Adipocyte (in vitro differentiated cells): ENCODE measurements around the gene PDHB.

Experiments used
- DNase-seq: peaks from one replicate; pipeline ENCODE4 v3.0.0-alpha.2; 2015; ENCODE audit warnings: low read depth
- H3K27me3 ChIP-seq: replicated peaks from 2 replicates; pipeline ENCODE4 v1.7.0; 2013; ENCODE audit warnings: mild to moderate bottlenecking, low read length, moderate library complexity; ENCODE audit not compliant: control insufficient read depth, insufficient read depth
- H3K36me3 ChIP-seq: 2 replicates; pipeline ENCODE4 v1.7.0; 2013; ENCODE audit warnings: low read length, mild to moderate bottlenecking, moderate library complexity; ENCODE audit not compliant: control insufficient read depth, insufficient read depth, severe bottlenecking
- H3K4me1 ChIP-seq: 2 replicates; pipeline ENCODE4 v1.7.0; 2013; ENCODE audit warnings: mild to moderate bottlenecking, low read length, moderate library complexity; ENCODE audit not compliant: control insufficient read depth, insufficient read depth
- H3K4me3 ChIP-seq: 2 replicates; pipeline ENCODE4 v1.7.0; 2013; ENCODE audit warnings: mild to moderate bottlenecking, low read length, moderate library complexity
- H3K9ac ChIP-seq: 2 replicates; pipeline ENCODE4 v1.7.0; 2013; ENCODE audit warnings: mild to moderate bottlenecking, low read length, moderate library complexity
- H3K9me3 ChIP-seq: 2 replicates; pipeline ENCODE4 v1.7.0; 2013; ENCODE audit warnings: mild to moderate bottlenecking, low read length, moderate library complexity; ENCODE audit not compliant: control insufficient read depth

Gene PDHB

DNA sequence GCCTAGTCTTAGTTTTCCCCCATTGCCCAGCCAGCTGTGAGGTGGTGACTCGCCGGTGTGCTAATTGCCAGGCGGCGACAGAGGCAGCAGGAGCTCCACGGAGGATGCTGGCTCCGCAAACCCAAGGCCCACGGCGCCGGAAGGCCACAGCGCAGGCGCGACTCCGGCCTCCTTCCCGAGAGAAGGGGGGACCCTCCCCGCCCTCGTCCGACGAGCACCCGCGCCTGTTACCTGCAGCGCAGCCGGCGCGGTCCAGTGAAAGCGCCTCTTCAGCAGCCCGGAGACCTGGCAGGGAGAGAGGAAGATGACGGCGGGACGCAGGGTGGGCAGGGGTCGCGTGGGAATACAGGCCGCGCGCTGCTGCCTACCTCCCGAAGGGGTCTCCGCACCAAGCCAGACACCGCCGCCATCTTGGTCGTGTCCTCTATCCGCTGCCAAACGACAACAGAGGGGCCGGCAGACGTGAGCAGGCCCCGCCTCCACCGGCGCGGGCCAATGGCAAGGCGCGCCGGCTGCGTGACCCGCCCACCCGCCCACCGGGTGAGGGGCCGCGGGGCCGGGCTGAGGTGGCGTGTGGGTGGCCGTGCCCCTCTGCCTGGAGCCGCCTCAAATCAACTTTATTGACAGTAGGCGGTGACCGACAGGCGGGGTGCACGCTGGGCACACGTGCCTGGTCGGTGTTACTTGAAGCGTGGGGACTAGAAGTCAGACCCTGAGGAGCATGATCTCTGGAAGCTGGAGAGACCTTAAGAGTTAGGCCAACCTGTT is at the start of gene PDHB:
Gene PDHB (minus strand): TSS at position 433 of the 768 bp plus-strand sequence. CDS start 23 bp downstream, at position 410.
- H3K9me3 ChIP-seq = no peaks in the 10 kb centered on the region
- peaks cover 34% of the 10 kb centered on the region for H3K36me3 ChIP-seq
- H3K9ac ChIP-seq = peak within 1 kb of the TSS; percentile 94
- DNase-seq = peak; percentile 96
- H3K27me3 ChIP-seq = no peaks in the 10 kb centered on the region
- H3K4me3 ChIP-seq = peak within 1 kb of the TSS; percentile 86
- H3K4me1 ChIP-seq = peaks cover 33% of the 10 kb centered on the region

DNA sequence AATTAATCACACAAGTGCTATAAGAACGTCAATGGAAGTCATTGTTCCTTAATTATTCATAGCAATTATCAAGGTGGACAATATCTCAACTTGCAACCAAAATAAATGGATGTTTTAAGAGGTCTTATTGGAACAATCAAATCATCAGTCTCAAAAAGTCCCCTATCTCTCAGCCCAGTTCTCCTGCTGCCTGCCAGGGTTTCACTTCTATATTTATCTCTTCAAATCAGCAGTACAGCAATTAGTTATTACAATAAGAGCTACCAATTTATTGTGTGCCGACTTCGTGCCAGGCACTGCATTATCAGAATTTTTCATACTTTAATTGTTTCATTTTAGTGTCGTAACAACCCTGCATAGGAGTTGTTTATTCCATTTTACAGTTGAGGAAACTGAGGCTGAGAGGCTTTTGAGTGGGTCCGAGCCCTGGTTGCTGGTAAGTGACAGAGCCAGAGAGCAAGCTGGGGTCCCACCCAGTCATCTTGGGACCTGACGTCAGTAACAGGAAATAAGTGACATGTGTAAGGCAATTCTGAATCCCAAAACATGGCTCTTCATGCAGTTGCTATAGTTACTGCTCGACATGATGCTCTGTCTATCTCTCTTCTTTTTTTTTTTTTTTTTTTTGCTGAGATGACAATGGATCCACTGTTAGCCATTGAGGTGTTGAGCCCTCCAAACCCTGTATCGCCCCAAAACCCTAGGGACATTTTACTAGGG is 49.4 kb upstream of the PDHB start:
- Histone ChIP-seq H3K9ac (no peak overlapping the region), H3K36me3 (no peaks in the 10 kb centered on the region), H3K27me3 (no peaks in the 10 kb centered on the region), H3K9me3 (peaks cover 8% of the 10 kb centered on the region), H3K4me1 (peaks cover 13% of the 10 kb centered on the region), H3K4me3 (no peak overlapping the region)
- no peak for DNase-seq

GRCh38 chr3:58480309-58480708 is 46.7 kb upstream of the PDHB start:
- Histone ChIP-seq H3K4me1 (peaks cover 2% of the 10 kb centered on the region), H3K27me3 (no peaks in the 10 kb centered on the region)
- no peak for DNase-seq

DNA sequence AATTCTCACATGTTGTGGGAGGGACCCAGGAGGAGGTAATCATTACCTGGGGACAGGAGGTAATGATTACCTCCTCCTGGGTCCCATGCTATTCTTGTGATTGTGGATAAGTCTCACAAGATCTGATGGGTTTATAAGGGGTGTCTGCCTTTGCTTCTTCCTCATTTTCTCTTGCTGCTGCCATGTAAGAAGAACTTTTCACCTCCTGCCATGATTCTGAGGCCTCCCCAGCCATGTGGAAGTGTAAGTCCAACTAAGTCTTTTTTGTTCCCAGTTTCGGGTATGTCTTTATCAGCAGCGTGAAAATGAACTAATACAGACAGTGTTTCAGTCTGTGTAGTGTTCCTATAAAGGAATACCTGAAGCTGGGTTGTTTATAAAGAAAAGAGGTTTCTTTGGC is 45.1 kb upstream of the PDHB start:
- H3K27me3 ChIP-seq = no peaks in the 10 kb centered on the region
- peaks cover 8% of the 10 kb centered on the region for H3K4me1 ChIP-seq
- H3K36me3 ChIP-seq = no peaks in the 10 kb centered on the region
- H3K9ac ChIP-seq = no peak overlapping the region
- H3K9me3 ChIP-seq = peaks cover 8% of the 10 kb centered on the region
- DNase-seq = no peak
- no peak overlapping the region for H3K4me3 ChIP-seq

More at GRCh38 chr3:58480309-58480708, 46.7 kb upstream of the PDHB start:
- Histone ChIP-seq H3K9me3 (peaks cover 8% of the 10 kb centered on the region), H3K9ac (no peak overlapping the region), H3K36me3 (no peaks in the 10 kb centered on the region), H3K4me3 (no peak overlapping the region)

- peaks cover 20% of the 10 kb centered on the region for H3K4me1 ChIP-seq
- no peak for DNase-seq
- no peaks in the 10 kb centered on the region for H3K27me3 ChIP-seq
- no peaks in the 10 kb centered on the region for H3K36me3 ChIP-seq
- peaks cover 8% of the 10 kb centered on the region for H3K9me3 ChIP-seq
- H3K4me3 ChIP-seq = no peak overlapping the region
- H3K9ac ChIP-seq = no peak overlapping the region
These were observed 41.4 kb upstream of the PDHB start for GRCh38 chr3:58474967-58475578.

- no peak overlapping the region for H3K9ac ChIP-seq
- H3K4me1 ChIP-seq = peaks cover 20% of the 10 kb centered on the region
- H3K27me3 ChIP-seq = no peaks in the 10 kb centered on the region
- no peak for DNase-seq
- no peaks in the 10 kb centered on the region for H3K36me3 ChIP-seq
- no peak overlapping the region for H3K4me3 ChIP-seq
- peaks cover 5% of the 10 kb centered on the region for H3K9me3 ChIP-seq
These were observed 40.8 kb upstream of the PDHB start for GRCh38 chr3:58474348-58474911.

DNA sequence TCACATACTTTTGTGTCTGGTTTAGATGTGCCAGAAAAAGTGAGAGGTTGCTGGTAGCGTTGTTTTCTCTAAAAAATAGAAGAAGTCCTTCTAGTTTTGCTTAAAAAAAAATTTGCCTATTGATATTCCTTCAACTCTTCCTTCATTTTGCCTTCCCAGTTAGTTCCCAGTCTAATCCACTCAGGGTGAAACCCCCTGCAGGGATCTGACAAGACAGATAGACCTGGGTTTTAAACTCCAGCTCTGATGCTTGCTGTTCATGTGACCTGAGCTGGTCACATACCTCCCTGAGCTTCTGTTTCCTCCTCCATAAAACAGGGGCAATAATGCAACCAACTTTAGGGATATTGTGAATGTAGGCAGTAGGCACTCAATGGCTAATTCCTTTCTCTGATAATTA is 39.6 kb upstream of the PDHB start:
- no peak for DNase-seq
- Histone ChIP-seq H3K4me1 (peaks cover 20% of the 10 kb centered on the region), H3K36me3 (no peaks in the 10 kb centered on the region), H3K4me3 (no peak overlapping the region), H3K9ac (no peak overlapping the region), H3K9me3 (no peaks in the 10 kb centered on the region), H3K27me3 (no peaks in the 10 kb centered on the region)

DNA sequence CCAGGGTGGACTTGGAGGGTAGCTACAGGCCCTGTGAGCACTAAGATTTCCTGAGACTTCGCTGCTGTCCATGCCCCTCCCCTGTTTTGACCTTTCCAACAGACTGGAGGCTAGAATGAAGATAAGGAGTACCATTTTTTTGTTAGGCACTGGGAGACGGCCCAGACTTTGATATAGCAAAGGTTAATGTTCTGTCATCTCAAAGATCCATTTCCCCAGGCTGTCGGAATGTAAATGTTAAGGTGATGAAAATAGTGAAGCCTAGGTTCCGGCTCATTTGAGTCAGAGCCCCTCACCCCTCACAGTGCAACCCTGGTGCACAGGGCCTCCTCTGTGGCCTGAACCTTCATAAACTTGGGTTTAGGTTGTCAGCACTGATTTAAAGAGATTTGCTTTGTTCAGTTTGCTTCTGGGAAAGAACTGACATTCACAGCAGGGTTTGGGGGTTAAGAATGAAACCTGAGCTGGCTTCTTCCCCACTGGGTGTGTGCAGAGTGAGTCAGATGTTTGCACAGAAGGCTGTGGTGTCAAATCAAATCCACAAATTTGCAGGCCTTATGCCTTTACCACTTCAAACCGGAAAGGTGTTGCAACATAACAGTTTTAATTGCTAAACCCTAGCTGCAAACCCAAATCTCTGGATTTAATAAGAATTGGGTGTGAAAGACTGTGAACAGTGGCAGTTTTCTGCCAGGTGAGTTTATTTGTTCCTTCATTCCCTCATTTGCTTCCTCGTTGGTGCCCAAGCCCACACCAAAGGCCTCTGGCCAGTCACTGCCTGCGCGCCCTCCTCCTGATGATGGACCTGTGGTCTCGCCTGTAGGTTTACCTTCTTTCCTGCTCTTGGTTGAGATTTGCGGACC is 37.6 kb upstream of the PDHB start:
- H3K4me3 ChIP-seq = no peak overlapping the region
- H3K27me3 ChIP-seq = no peaks in the 10 kb centered on the region
- no peak overlapping the region for H3K9ac ChIP-seq
- DNase-seq = peak; percentile 82
- H3K36me3 ChIP-seq = no peaks in the 10 kb centered on the region
- peaks cover 20% of the 10 kb centered on the region for H3K4me1 ChIP-seq
- no peaks in the 10 kb centered on the region for H3K9me3 ChIP-seq

GRCh38 chr3:58470363-58471024 is 36.9 kb upstream of the PDHB start:
- H3K36me3 ChIP-seq = no peaks in the 10 kb centered on the region
- H3K4me3 ChIP-seq = no peak overlapping the region

GRCh38 chr3:58469096-58469495 is 35.5 kb upstream of the PDHB start:
- DNase-seq = no peak
- Histone ChIP-seq H3K9ac (no peak overlapping the region), H3K9me3 (no peaks in the 10 kb centered on the region), H3K36me3 (no peaks in the 10 kb centered on the region), H3K4me3 (no peak overlapping the region), H3K4me1 (peaks cover 14% of the 10 kb centered on the region), H3K27me3 (no peaks in the 10 kb centered on the region)

More at GRCh38 chr3:58470363-58471024, 36.9 kb upstream of the PDHB start:
- no peaks in the 10 kb centered on the region for H3K9me3 ChIP-seq
- peaks cover 20% of the 10 kb centered on the region for H3K4me1 ChIP-seq
- DNase-seq = no peak
- H3K27me3 ChIP-seq = no peaks in the 10 kb centered on the region
- H3K9ac ChIP-seq = no peak overlapping the region
